HCT116 (cell line): ENCODE results near the gene NKTR. TPM values are rescaled to one million over a fixed set of nuclear protein-coding genes. Genes with fewer than 3 reads are reported as not detected.

Experiments used
- ATAC-seq: fragments of 200-7000 bp; cut with Tn5 transposase; 2 replicates; pipeline ENCODE4 v1.9.1; 2020; ENCODE audit warnings: mild to moderate bottlenecking, moderate library complexity
- BruUV-seq: library from RNA; stranded (reverse); fragments of 400-500 nt; replicated peaks from 2 replicates; lab custom pipeline; 2021; lab: Mats Ljungman, UMichigan
- CTCF ChIA-PET: fragments of 300-600 bp; sonication (Branson Sonifier 250); formaldehyde crosslinking; loops from one replicate; lab custom pipeline; 2021; ENCODE audit warnings: antibody characterized with exemption; lab: Charles Lee
- POLR2A ChIA-PET: fragments of 300-600, 350-600 bp; sonication (Branson Sonifier 250); formaldehyde crosslinking; loops from one replicate; lab custom pipeline; 2021; ENCODE audit warnings: antibody characterized with exemption; lab: Charles Lee
- RAD21 ChIA-PET, 2 experiments: fragments of 300-600 bp; sonication (Branson Sonifier 250); formaldehyde crosslinking; loops; one replicate each; lab custom pipeline; 2023; ENCODE audit warnings: low total read pairs in 2 of 2; ENCODE audit not compliant: uncharacterized antibody in 2 of 2, unreplicated experiment in 2 of 2, low non-redundant PET in 1 of 2; lab: Charles Lee
- DNase-seq: peaks from one replicate; pipeline ENCODE4 v3.0.0-alpha.2; 2010; ENCODE audit warnings: low read depth, low spot score
- H2AFZ ChIP-seq: fragments of 200-600 bp; shearing (Covaris generic), sonication (generic); 2 replicates; pipeline ENCODE4 v1.6.1; 2017; ENCODE audit warnings: low read depth, mixed run types, mixed read lengths, antibody characterized with exemption, low read length; ENCODE audit not compliant: poor library complexity, severe bottlenecking
- H3K27ac ChIP-seq: 2 replicates; pipeline ENCODE4 v1.5.1; 2012; ENCODE audit warnings: low read depth, low read length
- H3K27me3 ChIP-seq: fragments of 200-600 bp; sonication (generic); 2 replicates; pipeline ENCODE4 v1.6.1; 2016; ENCODE audit warnings: mixed run types, low read length, mixed read lengths; ENCODE audit not compliant: insufficient read depth
- H3K36me3 ChIP-seq, 2 experiments: fragments of 200-500 bp in 1 of 2; fragments of 200-600 bp in 1 of 2; sonication (Bioruptor generic) in 1 of 2; sonication (generic) in 1 of 2; 2 replicates each; pipeline versions ENCODE4 v1.5.1 to v1.6.1; 2014 to 2016; ENCODE audit warnings: low read length in 2 of 2, inconsistent platforms in 1 of 2, mixed read lengths in 1 of 2, mixed run types in 1 of 2; ENCODE audit not compliant: insufficient read depth in 2 of 2, control insufficient read depth in 1 of 2
- H3K4me1 ChIP-seq, 2 experiments: fragments of 200-600 bp in 1 of 2; sonication (generic) in 1 of 2; 2 replicates each; pipeline versions ENCODE4 v1.5.1 to v1.6.1; 2012 to 2017; ENCODE audit warnings: low read length in 2 of 2, inconsistent platforms in 1 of 2, mild to moderate bottlenecking in 1 of 2, mixed read lengths in 1 of 2, mixed run types in 1 of 2, moderate library complexity in 1 of 2; ENCODE audit not compliant: insufficient read depth in 2 of 2, control insufficient read depth in 1 of 2
- H3K4me2 ChIP-seq: fragments of 200-600 bp; sonication (generic); 2 replicates; pipeline ENCODE4 v1.6.1; 2017; ENCODE audit warnings: mixed run types, low read length, mixed read lengths
- H3K4me3 ChIP-seq, 2 experiments: fragments of 200-600 bp in 1 of 2; sonication (generic) in 1 of 2; replicated peaks in 1 of 2; 2 replicates each; pipeline ENCODE4 v1.5.1; 2011 to 2016; ENCODE audit warnings: low read length in 2 of 2, control low read depth in 1 of 2, low read depth in 1 of 2, mild to moderate bottlenecking in 1 of 2, mixed read lengths in 1 of 2, mixed run types in 1 of 2
- H3K79me2 ChIP-seq: fragments of 200-600 bp; sonication (generic); 2 replicates; pipeline ENCODE4 v1.6.1; 2017; ENCODE audit warnings: mild to moderate bottlenecking, mixed run types, low read length, moderate library complexity, mixed read lengths; ENCODE audit not compliant: insufficient read depth
- H3K9ac ChIP-seq: fragments of 200-600 bp; sonication (generic); 2 replicates; pipeline ENCODE4 v1.6.1; 2016; ENCODE audit warnings: low read length, mixed read lengths
- H3K9me2 ChIP-seq: fragments of 200-600 bp; sonication (generic), shearing (Covaris generic); 2 replicates; pipeline ENCODE4 v1.6.1; 2017; ENCODE audit warnings: mixed run types, mild to moderate bottlenecking, moderate library complexity; ENCODE audit not compliant: insufficient read depth
- H3K9me3 ChIP-seq, 2 experiments: fragments of 200-500 bp in 1 of 2; fragments of 200-600 bp in 1 of 2; sonication (Bioruptor generic) in 1 of 2; sonication (generic) in 1 of 2; 2 replicates each; pipeline ENCODE4 v1.6.1; 2014 to 2017; ENCODE audit warnings: low read length in 2 of 2, mixed read lengths in 2 of 2, inconsistent platforms in 1 of 2, low read depth in 1 of 2, mild to moderate bottlenecking in 1 of 2, mixed run types in 1 of 2, moderate library complexity in 1 of 2; ENCODE audit not compliant: control insufficient read depth in 1 of 2, insufficient read depth in 1 of 2
- H4K20me1 ChIP-seq: fragments of 200-600 bp; sonication (generic), shearing (Covaris generic); 2 replicates; pipeline ENCODE4 v1.6.1; 2017; ENCODE audit warnings: mixed run types, mild to moderate bottlenecking, moderate library complexity; ENCODE audit not compliant: insufficient read depth
- EGR1 ChIP-seq: IDR thresholded peaks from 2 replicates; pipeline ENCODE4 v1.6.1; 2012; ENCODE audit warnings: low read depth
- ELF1 ChIP-seq: IDR thresholded peaks from 2 replicates; pipeline ENCODE4 v1.6.1; 2012; ENCODE audit warnings: low read depth, borderline replicate concordance
- EZH2phosphoT487 ChIP-seq: fragments of 200-600 bp; IDR thresholded peaks from 2 replicates; pipeline ENCODE4 v1.6.1; 2018; ENCODE audit warnings: antibody characterized with exemption, borderline replicate concordance
- FOSL1 ChIP-seq: IDR thresholded peaks from 2 replicates; pipeline ENCODE4 v1.6.1; 2012; ENCODE audit warnings: low read depth
- JUND ChIP-seq: IDR thresholded peaks from 2 replicates; pipeline ENCODE4 v1.6.1; 2012
- POLR2A ChIP-seq: IDR thresholded peaks from 2 replicates; pipeline ENCODE4 v1.7.0; 2011; ENCODE audit warnings: borderline replicate concordance; ENCODE audit not compliant: insufficient read depth, insufficient read length; ENCODE audit errors: extremely low read depth
- POLR2AphosphoS5 ChIP-seq: IDR thresholded peaks from 2 replicates; pipeline ENCODE4 v1.6.1; 2011; ENCODE audit warnings: mild to moderate bottlenecking, low read depth, low read length, moderate library complexity
- RAD21 ChIP-seq: IDR thresholded peaks from 2 replicates; pipeline ENCODE4 v1.6.1; 2012; ENCODE audit warnings: low read depth, mild to moderate bottlenecking
- SIN3A ChIP-seq: IDR thresholded peaks from 2 replicates; pipeline ENCODE4 v1.6.1; 2012; ENCODE audit warnings: low read depth
- SP1 ChIP-seq: IDR thresholded peaks from 2 replicates; pipeline ENCODE4 v1.6.1; 2012; ENCODE audit warnings: low read depth
- SRF ChIP-seq: IDR thresholded peaks from 2 replicates; pipeline ENCODE4 v1.6.1; 2012; ENCODE audit warnings: low read depth
- YY1 ChIP-seq: IDR thresholded peaks from 2 replicates; pipeline ENCODE4 v1.6.1; 2011; ENCODE audit warnings: low read length, low read depth, moderate library complexity, mild to moderate bottlenecking; ENCODE audit not compliant: insufficient replicate concordance; ENCODE audit errors: extremely low read depth
- ZFX ChIP-seq: fragments of 450-650 bp; IDR thresholded peaks from 2 replicates; pipeline ENCODE4 v1.6.1; 2017
- intact Hi-C: fragments of 100-400 bp; cut with micrococcal nuclease; formaldehyde crosslinking; loops from 2 replicates; pipeline ENCODE4 v1.10.0; 2022
- total RNA-seq: library from RNA; stranded (reverse); gene quantifications from one replicate; pipeline ENCODE4 v1.2.1, GENCODE V29; 2021; ENCODE audit not compliant: unreplicated experiment
- TF ChIP-seq, protein P1 (sequence below), 3 experiments: fragments of 200-600 bp in 1 of 3; sonication (generic) in 1 of 3; IDR thresholded peaks in 2 of 3; conservative IDR thresholded peaks in 1 of 3; 2 replicates each; pipeline ENCODE4 v1.5.1; 2012 to 2017; ENCODE audit warnings: low read depth in 2 of 3, low read length in 2 of 3, antibody characterized with exemption in 1 of 3, borderline replicate concordance in 1 of 3, control low read depth in 1 of 3, mild to moderate bottlenecking in 1 of 3, mixed read lengths in 1 of 3, mixed run types in 1 of 3, moderate library complexity in 1 of 3; ENCODE audit not compliant: insufficient read depth in 1 of 3
- TF ChIP-seq, protein P2 (sequence below): IDR thresholded peaks from 2 replicates; pipeline ENCODE4 v1.6.1; 2012
- TF ChIP-seq, protein P3 (sequence below): IDR thresholded peaks from 2 replicates; pipeline ENCODE4 v1.6.1; 2012; ENCODE audit warnings: low read depth
- TF ChIP-seq, protein P4 (sequence below): IDR thresholded peaks from 2 replicates; pipeline ENCODE4 v1.6.1; 2011; ENCODE audit warnings: mild to moderate bottlenecking, low read length, moderate library complexity; ENCODE audit not compliant: insufficient replicate concordance; ENCODE audit errors: extremely low read depth

Gene NKTR
- total RNA-seq, 1 experiment from 2014 or later = 59.7 TPM

DNA sequence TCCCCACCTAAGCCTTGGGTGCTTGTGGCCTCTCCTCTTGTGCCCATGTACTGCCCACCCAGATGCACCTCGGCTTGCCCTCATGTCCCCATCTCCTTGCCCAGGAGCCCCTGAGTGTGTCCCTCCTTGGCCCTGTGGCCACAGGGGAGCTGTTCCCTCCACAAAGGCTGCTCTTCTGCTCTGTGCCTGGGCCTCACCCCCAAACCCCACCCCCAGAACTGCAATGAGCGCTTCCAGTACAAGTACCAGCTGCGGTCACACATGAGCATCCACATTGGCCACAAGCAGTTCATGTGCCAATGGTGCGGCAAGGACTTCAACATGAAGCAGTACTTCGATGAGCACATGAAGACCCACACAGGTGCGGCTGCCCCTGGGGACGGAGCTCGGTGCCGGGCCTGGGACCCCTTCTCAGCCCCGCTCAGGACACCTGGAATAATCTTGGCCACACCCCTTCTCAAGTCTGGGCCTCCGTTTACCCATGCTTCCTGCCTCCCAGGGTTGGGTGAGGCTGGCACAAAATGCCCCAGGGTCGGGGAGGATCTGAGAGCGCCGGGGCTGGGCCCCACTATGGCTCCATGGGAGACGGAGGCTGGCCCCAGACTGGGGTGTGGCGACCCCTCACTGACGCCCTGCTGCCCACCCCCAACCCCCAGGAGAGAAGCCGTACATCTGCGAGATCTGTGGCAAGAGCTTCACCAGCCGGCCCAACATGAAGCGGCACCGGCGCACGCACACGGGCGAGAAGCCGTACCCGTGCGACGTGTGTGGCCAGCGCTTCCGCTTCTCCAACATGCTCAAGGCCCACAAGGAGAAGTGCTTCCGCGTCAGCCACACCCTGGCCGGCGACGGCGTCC is 63.3 kb downstream of the NKTR start:
- intact Hi-C loops = no loop called here
- no peaks in the 10 kb centered on the region for H4K20me1 ChIP-seq
- no peaks in the 10 kb centered on the region for H3K9me2 ChIP-seq
- H3K9me3 ChIP-seq = no peaks in the 10 kb centered on the region
- RAD21 ChIA-PET = no interaction called here
- no peak overlapping the region for H2AFZ ChIP-seq
- CTCF ChIA-PET = no interaction called here
- H3K79me2 ChIP-seq = no peaks in the 10 kb centered on the region
- H3K9ac ChIP-seq = no peak overlapping the region
- H3K27me3 ChIP-seq = no peaks in the 10 kb centered on the region
- POLR2A ChIA-PET = no interaction called here
- no peak overlapping the region for H3K27ac ChIP-seq
- H3K4me2 ChIP-seq = no peak overlapping the region
- ATAC-seq (no peak), DNase-seq (no peak)
- no peaks in the 10 kb centered on the region for H3K4me1 ChIP-seq
- no peak overlapping the region for H3K4me3 ChIP-seq
- BruUV-seq = no TSS peak
- H3K36me3 ChIP-seq = 0 out of 4 replicates have a peak, but pooled peaks cover 0 to 3% of the 10 kb centered on the region in 2 experiments
- TF ChIP-seq, protein P1, sequence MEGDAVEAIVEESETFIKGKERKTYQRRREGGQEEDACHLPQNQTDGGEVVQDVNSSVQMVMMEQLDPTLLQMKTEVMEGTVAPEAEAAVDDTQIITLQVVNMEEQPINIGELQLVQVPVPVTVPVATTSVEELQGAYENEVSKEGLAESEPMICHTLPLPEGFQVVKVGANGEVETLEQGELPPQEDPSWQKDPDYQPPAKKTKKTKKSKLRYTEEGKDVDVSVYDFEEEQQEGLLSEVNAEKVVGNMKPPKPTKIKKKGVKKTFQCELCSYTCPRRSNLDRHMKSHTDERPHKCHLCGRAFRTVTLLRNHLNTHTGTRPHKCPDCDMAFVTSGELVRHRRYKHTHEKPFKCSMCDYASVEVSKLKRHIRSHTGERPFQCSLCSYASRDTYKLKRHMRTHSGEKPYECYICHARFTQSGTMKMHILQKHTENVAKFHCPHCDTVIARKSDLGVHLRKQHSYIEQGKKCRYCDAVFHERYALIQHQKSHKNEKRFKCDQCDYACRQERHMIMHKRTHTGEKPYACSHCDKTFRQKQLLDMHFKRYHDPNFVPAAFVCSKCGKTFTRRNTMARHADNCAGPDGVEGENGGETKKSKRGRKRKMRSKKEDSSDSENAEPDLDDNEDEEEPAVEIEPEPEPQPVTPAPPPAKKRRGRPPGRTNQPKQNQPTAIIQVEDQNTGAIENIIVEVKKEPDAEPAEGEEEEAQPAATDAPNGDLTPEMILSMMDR (IDR thresholded peaks at IDR 0.05 in 2 of 3, conservative IDR thresholded peaks at IDR 0.05 in 1 of 3; ENCODE audit: borderline replicate concordance in 1 of 3, insufficient read depth in 1 of 3, low read depth in 2 of 3, low read length in 2 of 3) = no peak
- TF ChIP-seq FOSL1 (no peak), POLR2AphosphoS5 (no peak), SIN3A (no peak), EGR1 (no peak), EZH2phosphoT487 (no peak), JUND (no peak), RAD21 (no peak), SRF (no peak), YY1 (no peak), SP1 (no peak), ELF1 (no peak), POLR2A (no peak), ZFX (no peak)
- TF ChIP-seq, protein P2, sequence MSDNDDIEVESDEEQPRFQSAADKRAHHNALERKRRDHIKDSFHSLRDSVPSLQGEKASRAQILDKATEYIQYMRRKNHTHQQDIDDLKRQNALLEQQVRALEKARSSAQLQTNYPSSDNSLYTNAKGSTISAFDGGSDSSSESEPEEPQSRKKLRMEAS = no peak
- TF ChIP-seq, protein P3, sequence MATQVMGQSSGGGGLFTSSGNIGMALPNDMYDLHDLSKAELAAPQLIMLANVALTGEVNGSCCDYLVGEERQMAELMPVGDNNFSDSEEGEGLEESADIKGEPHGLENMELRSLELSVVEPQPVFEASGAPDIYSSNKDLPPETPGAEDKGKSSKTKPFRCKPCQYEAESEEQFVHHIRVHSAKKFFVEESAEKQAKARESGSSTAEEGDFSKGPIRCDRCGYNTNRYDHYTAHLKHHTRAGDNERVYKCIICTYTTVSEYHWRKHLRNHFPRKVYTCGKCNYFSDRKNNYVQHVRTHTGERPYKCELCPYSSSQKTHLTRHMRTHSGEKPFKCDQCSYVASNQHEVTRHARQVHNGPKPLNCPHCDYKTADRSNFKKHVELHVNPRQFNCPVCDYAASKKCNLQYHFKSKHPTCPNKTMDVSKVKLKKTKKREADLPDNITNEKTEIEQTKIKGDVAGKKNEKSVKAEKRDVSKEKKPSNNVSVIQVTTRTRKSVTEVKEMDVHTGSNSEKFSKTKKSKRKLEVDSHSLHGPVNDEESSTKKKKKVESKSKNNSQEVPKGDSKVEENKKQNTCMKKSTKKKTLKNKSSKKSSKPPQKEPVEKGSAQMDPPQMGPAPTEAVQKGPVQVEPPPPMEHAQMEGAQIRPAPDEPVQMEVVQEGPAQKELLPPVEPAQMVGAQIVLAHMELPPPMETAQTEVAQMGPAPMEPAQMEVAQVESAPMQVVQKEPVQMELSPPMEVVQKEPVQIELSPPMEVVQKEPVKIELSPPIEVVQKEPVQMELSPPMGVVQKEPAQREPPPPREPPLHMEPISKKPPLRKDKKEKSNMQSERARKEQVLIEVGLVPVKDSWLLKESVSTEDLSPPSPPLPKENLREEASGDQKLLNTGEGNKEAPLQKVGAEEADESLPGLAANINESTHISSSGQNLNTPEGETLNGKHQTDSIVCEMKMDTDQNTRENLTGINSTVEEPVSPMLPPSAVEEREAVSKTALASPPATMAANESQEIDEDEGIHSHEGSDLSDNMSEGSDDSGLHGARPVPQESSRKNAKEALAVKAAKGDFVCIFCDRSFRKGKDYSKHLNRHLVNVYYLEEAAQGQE = no peak
- TF ChIP-seq, protein P4, sequence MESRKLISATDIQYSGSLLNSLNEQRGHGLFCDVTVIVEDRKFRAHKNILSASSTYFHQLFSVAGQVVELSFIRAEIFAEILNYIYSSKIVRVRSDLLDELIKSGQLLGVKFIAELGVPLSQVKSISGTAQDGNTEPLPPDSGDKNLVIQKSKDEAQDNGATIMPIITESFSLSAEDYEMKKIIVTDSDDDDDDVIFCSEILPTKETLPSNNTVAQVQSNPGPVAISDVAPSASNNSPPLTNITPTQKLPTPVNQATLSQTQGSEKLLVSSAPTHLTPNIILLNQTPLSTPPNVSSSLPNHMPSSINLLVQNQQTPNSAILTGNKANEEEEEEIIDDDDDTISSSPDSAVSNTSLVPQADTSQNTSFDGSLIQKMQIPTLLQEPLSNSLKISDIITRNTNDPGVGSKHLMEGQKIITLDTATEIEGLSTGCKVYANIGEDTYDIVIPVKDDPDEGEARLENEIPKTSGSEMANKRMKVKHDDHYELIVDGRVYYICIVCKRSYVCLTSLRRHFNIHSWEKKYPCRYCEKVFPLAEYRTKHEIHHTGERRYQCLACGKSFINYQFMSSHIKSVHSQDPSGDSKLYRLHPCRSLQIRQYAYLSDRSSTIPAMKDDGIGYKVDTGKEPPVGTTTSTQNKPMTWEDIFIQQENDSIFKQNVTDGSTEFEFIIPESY = no peak
